A673 (cell line): ENCODE results near the gene DCUN1D3. TPM values are rescaled to one million over a fixed set of nuclear protein-coding genes. Genes with fewer than 3 reads are reported as not detected.

Experiments
- BruUV-seq: library from RNA; stranded (reverse); fragments of 400-500 nt; replicated peaks from 2 replicates; lab custom pipeline; 2021; lab: Mats Ljungman, UMichigan
- CTCF ChIA-PET: fragments of 300-600 bp; sonication (Branson Sonifier 250); formaldehyde crosslinking; loops from one replicate; lab custom pipeline; 2022; ENCODE audit warnings: antibody characterized with exemption; lab: Charles Lee
- POLR2A ChIA-PET: fragments of 300-600 bp; sonication (Branson Sonifier 250); formaldehyde crosslinking; loops from one replicate; lab custom pipeline; 2022; ENCODE audit warnings: antibody characterized with exemption; ENCODE audit not compliant: low non-redundant PET; lab: Charles Lee
- DNase-seq: peaks from one replicate; pipeline ENCODE4 v3.0.0-alpha.2; 2015; ENCODE audit warnings: low spot score
- H3K27ac ChIP-seq: fragments of 200-600 bp; sonication (generic); 2 replicates; pipeline ENCODE4 v1.5.1; 2016; ENCODE audit warnings: mixed run types, low read depth, mild to moderate bottlenecking, mixed read lengths, antibody characterized with exemption, low read length; ENCODE audit not compliant: poor library complexity, severe bottlenecking
- H3K27me3 ChIP-seq: fragments of 200-600 bp; sonication (generic); replicated peaks from 2 replicates; pipeline ENCODE4 v1.6.1; 2017; ENCODE audit warnings: mixed run types, low read depth, mild to moderate bottlenecking, mixed read lengths, antibody characterized with exemption, low read length; ENCODE audit not compliant: insufficient read depth, poor library complexity
- H3K36me3 ChIP-seq: fragments of 200-600 bp; sonication (generic); 2 replicates; pipeline ENCODE4 v1.6.1; 2016; ENCODE audit warnings: mixed run types, mild to moderate bottlenecking, mixed read lengths, antibody characterized with exemption, low read length; ENCODE audit not compliant: insufficient read depth, poor library complexity, severe bottlenecking
- H3K4me1 ChIP-seq: fragments of 200-600 bp; sonication (generic); 2 replicates; pipeline ENCODE4 v1.6.1; 2017; ENCODE audit warnings: mixed run types, mild to moderate bottlenecking, mixed read lengths, antibody characterized with exemption, low read length; ENCODE audit not compliant: insufficient read depth, poor library complexity, severe bottlenecking
- H3K4me3 ChIP-seq: fragments of 200-600 bp; sonication (generic); 2 replicates; pipeline ENCODE4 v1.5.1; 2016; ENCODE audit warnings: low read depth, mixed run types, mild to moderate bottlenecking, mixed read lengths, low read length; ENCODE audit not compliant: poor library complexity, severe bottlenecking
- H3K9me3 ChIP-seq: fragments of 200-600 bp; sonication (generic); 2 replicates; pipeline ENCODE4 v1.6.1; 2016; ENCODE audit warnings: mixed run types, low read depth, mild to moderate bottlenecking, mixed read lengths, antibody characterized with exemption, low read length; ENCODE audit not compliant: poor library complexity, severe bottlenecking
- EZH2 ChIP-seq: fragments of 200-600 bp; sonication (generic); IDR thresholded peaks from 2 replicates; pipeline ENCODE4 v1.6.1; 2017; ENCODE audit warnings: borderline replicate concordance, low read depth, mild to moderate bottlenecking, mixed read lengths, antibody characterized with exemption, low read length; ENCODE audit not compliant: poor library complexity, severe bottlenecking
- intact Hi-C: fragments of 100-400 bp; cut with micrococcal nuclease; formaldehyde crosslinking; loops from one replicate; pipeline ENCODE4 v1.10.0; 2022; ENCODE audit not compliant: unreplicated experiment
- total RNA-seq: library from RNA; stranded (reverse); gene quantifications from 2 replicates; pipeline ENCODE4 v1.2.3, GENCODE V29; 2021
- TF ChIP-seq, protein P1 (sequence below): fragments of 300-800, 200-600 bp; sonication (generic); conservative IDR thresholded peaks from 2 replicates; pipeline ENCODE4 v1.5.1; 2017; ENCODE audit warnings: low read depth, mild to moderate bottlenecking, antibody characterized with exemption, low read length, moderate library complexity, mixed read lengths

Gene DCUN1D3
- total RNA-seq, 1 experiment from 2014 or later: 12.4 TPM

DNA sequence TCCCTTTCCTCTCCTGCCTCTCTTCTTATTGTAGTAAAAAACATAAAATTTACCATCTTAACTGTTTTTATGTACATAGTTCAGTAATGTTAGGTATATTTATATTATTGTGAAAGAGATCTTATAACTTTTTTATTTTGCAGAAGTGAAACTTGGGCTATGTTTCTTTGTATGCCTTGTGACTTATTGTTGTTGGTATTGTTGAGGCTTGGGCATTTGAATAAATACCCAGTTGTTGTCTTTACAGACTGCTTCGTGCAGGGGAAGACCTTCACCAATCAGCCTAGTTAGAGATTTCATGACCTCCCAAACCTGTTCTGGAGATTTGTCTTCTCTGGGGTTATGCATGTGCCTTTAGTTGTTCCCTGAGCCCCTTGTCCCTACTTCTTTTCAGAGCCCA is 61.9 kb downstream of the DCUN1D3 start:
- no peak for DNase-seq
- no peak overlapping the region for H3K4me3 ChIP-seq
- peaks cover 21% of the 10 kb centered on the region for H3K36me3 ChIP-seq
- intact Hi-C loops: no loop called here
- ChIA-PET POLR2A (no interaction called here), CTCF (no interaction called here)
- BruUV-seq: no TSS peak
- H3K27me3 ChIP-seq: no peaks in the 10 kb centered on the region
- TF ChIP-seq, protein P1, sequence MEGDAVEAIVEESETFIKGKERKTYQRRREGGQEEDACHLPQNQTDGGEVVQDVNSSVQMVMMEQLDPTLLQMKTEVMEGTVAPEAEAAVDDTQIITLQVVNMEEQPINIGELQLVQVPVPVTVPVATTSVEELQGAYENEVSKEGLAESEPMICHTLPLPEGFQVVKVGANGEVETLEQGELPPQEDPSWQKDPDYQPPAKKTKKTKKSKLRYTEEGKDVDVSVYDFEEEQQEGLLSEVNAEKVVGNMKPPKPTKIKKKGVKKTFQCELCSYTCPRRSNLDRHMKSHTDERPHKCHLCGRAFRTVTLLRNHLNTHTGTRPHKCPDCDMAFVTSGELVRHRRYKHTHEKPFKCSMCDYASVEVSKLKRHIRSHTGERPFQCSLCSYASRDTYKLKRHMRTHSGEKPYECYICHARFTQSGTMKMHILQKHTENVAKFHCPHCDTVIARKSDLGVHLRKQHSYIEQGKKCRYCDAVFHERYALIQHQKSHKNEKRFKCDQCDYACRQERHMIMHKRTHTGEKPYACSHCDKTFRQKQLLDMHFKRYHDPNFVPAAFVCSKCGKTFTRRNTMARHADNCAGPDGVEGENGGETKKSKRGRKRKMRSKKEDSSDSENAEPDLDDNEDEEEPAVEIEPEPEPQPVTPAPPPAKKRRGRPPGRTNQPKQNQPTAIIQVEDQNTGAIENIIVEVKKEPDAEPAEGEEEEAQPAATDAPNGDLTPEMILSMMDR: no peak
- TF ChIP-seq EZH2: no peak
- peaks cover 4% of the 10 kb centered on the region for H3K9me3 ChIP-seq
- no peaks in the 10 kb centered on the region for H3K4me1 ChIP-seq
- no peak overlapping the region for H3K27ac ChIP-seq

DNA sequence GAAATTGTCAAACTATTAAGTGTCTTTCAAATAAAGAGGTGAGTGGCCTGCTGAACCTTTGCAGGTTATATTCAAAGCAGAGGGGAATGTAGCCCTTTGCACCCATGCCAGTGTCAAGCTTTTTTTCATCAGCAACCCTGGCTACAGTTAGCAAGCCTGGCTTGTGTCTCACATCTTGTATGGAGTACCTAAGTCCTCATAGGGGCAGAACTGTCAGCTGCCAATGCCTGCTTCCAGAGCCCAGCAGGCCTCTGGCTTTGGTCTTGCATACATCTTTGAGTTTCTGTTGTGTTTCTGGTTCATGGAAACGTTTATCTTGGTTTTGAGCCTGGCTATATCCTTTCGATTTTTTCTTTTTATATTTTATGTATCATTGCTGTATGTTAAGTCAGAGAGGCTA is 67.1 kb downstream of the DCUN1D3 start:
- TF ChIP-seq, protein P1: no peak
- no peak for TF ChIP-seq EZH2
- no peaks in the 10 kb centered on the region for H3K4me1 ChIP-seq
- ChIA-PET POLR2A (no interaction called here), CTCF (no interaction called here)
- no peak overlapping the region for H3K4me3 ChIP-seq
- H3K27me3 ChIP-seq: no peaks in the 10 kb centered on the region
- peaks cover 4% of the 10 kb centered on the region for H3K9me3 ChIP-seq
- no peak for DNase-seq
- no peak overlapping the region for H3K27ac ChIP-seq
- H3K36me3 ChIP-seq: peaks cover 21% of the 10 kb centered on the region
- intact Hi-C loops: no loop called here
- BruUV-seq: no TSS peak

DNA sequence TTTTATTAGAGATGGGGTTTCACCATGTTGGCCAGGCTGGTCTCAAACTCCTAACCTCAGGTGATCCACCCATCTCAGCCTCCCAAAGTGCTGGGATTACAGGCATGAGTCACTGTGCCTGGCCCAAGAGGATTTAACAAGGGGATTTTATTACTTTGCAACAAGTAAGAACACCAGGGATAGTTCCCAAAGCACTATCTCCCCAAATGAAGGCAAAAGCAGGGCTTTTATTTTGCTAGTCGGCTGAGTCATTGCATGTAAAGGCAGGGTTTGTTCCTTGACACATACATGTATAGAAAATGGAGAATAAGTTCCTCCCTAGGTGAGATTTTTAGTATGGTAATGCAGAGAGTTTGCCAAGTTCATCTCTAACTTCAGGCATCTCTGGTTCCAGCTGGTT is 69.8 kb downstream of the DCUN1D3 start:
- ChIA-PET CTCF (no interaction called here), POLR2A (no interaction called here)
- H3K4me3 ChIP-seq: no peak overlapping the region
- intact Hi-C loops: no loop called here
- no TSS peak for BruUV-seq
- TF ChIP-seq, protein P1: no peak
- TF ChIP-seq EZH2: no peak
- H3K27me3 ChIP-seq: no peaks in the 10 kb centered on the region
- H3K36me3 ChIP-seq: peaks cover 30% of the 10 kb centered on the region
- H3K27ac ChIP-seq: no peak overlapping the region
- H3K9me3 ChIP-seq: no peaks in the 10 kb centered on the region
- no peak for DNase-seq
- H3K4me1 ChIP-seq: no peaks in the 10 kb centered on the region
